MCF 10A (cell line): Measurements from ENCODE around the gene MIS18A. TPM values are rescaled to one million over a fixed set of nuclear protein-coding genes. Genes with fewer than 3 reads are reported as not detected.

Source experiments
- BruUV-seq: library from RNA; stranded (reverse); fragments of 400-500 nt; replicated peaks from 2 replicates; lab custom pipeline; 2021; lab: Mats Ljungman, UMichigan
- CTCF ChIA-PET: fragments of 300-600 bp; sonication (Branson Sonifier 250); formaldehyde crosslinking; extraction: SDS; loops from one replicate; lab custom pipeline; 2021; ENCODE audit warnings: antibody characterized with exemption, inconsistent platforms; lab: Yijun Ruan, JAX
- POLR2A ChIA-PET: fragments of 300-600, 350-650 bp; sonication (Branson Sonifier 250); formaldehyde crosslinking; extraction: SDS; loops from one replicate; lab custom pipeline; 2020; ENCODE audit warnings: antibody characterized with exemption, inconsistent platforms; lab: Yijun Ruan, JAX
- DNase-seq: peaks from one replicate; pipeline ENCODE4 v3.0.0-alpha.2; 2018; ENCODE audit not compliant: unreplicated experiment
- H3K27ac Mint-ChIP-seq: one replicate; pipeline ENCODE4 v1.8.0; 2022; ENCODE audit warnings: mild to moderate bottlenecking, low read depth, mixed read lengths; ENCODE audit not compliant: unreplicated experiment
- H3K27me3 Mint-ChIP-seq: one replicate; pipeline ENCODE4 v1.8.0; 2022; ENCODE audit warnings: mixed read lengths; ENCODE audit not compliant: insufficient read depth, unreplicated experiment
- H3K36me3 Mint-ChIP-seq: one replicate; pipeline ENCODE4 v1.8.0; 2022; ENCODE audit warnings: mild to moderate bottlenecking, moderate library complexity, mixed read lengths; ENCODE audit not compliant: insufficient read depth, unreplicated experiment
- H3K4me1 Mint-ChIP-seq: one replicate; pipeline ENCODE4 v1.8.0; 2022; ENCODE audit warnings: mixed read lengths; ENCODE audit not compliant: insufficient read depth, unreplicated experiment
- H3K4me3 Mint-ChIP-seq: one replicate; pipeline ENCODE4 v1.8.0; 2022; ENCODE audit warnings: mild to moderate bottlenecking, moderate library complexity, mixed read lengths; ENCODE audit not compliant: unreplicated experiment
- H3K9me3 Mint-ChIP-seq: one replicate; pipeline ENCODE4 v1.8.0; 2022; ENCODE audit warnings: mixed read lengths; ENCODE audit not compliant: unreplicated experiment
- CTCF ChIP-seq: fragments of 200-600 bp; IDR thresholded peaks from one replicate; pipeline ENCODE4 v1.8.0; 2022; ENCODE audit warnings: antibody characterized with exemption, mild to moderate bottlenecking; ENCODE audit not compliant: unreplicated experiment
- intact Hi-C: fragments of 100-400 bp; cut with micrococcal nuclease; formaldehyde crosslinking; loops from 2 replicates; pipeline ENCODE4 v1.14.1; 2022
- total RNA-seq: library from RNA; stranded (reverse); gene quantifications from 2 replicates; pipeline ENCODE4 v1.2.3, GENCODE V29; 2022

Gene MIS18A
- total RNA-seq, 1 experiment from 2014 or later: 14.0 TPM

- no peaks in the 10 kb centered on the region for H3K36me3 Mint-ChIP-seq
- H3K9me3 Mint-ChIP-seq: no peaks in the 10 kb centered on the region
- ChIA-PET CTCF (interaction anchor here (1.0 to 1.8 kb wide), 4 partner anchors 9 to 462 kb away, joined by 3 to 12 read pairs (median 4); no protein-coding TSS in a partner anchor), POLR2A (interaction anchor here (0.5 to 1.5 kb wide), 2 partner anchors 9 to 93 kb away, joined by 3 to 5 read pairs; no protein-coding TSS in a partner anchor)
- no TSS peak for BruUV-seq
- H3K27me3 Mint-ChIP-seq: peaks cover 88% of the 10 kb centered on the region
- no peak overlapping the region for H3K27ac Mint-ChIP-seq
- DNase-seq: no peak
- no peak overlapping the region for H3K4me3 Mint-ChIP-seq
- intact Hi-C loops: no loop called here
- no peak for TF ChIP-seq CTCF
- no peaks in the 10 kb centered on the region for H3K4me1 Mint-ChIP-seq
Observed at GRCh38 chr21:32248571-32249461, 30.0 kb downstream of the MIS18A start.

DNA sequence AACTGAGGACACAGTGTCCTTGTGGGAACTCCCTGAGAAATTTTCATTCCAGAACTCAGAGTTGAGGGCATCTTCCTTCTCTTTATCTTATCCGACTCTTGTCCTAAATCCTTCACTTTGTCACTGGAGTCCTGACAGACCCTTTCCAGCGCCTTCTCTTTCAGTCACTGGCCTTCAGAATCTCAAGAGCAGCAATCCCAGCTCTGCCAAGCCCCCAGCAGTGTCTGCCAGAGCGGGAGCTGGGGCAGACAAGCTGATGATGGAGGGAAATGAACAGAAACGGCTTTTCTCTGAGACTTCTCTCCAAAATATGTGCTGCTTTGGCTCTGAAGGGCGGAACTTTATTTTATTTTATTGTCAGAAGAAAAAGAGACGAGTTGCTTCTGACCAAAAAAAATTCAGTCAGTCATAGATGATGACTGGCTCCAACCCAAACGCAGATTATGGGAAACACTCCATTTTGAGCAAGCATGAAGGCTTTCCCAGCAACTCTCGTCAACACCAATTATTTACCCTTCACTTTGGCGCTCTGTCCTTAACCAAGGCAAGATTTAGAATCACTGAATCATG, 32.2 kb downstream of the MIS18A start:
- Mint-ChIP-seq H3K27me3 (peaks cover 91% of the 10 kb centered on the region), H3K4me1 (no peaks in the 10 kb centered on the region), H3K27ac (no peak overlapping the region), H3K4me3 (no peak overlapping the region), H3K9me3 (no peaks in the 10 kb centered on the region), H3K36me3 (no peaks in the 10 kb centered on the region)
- no TSS peak for BruUV-seq
- CTCF ChIA-PET: no interaction called here
- intact Hi-C loops: no loop called here
- POLR2A ChIA-PET: no interaction called here
- no peak for TF ChIP-seq CTCF
- no peak for DNase-seq

- no TSS peak for BruUV-seq
- POLR2A ChIA-PET: no interaction called here
- Mint-ChIP-seq H3K27ac (no peak overlapping the region), H3K9me3 (no peaks in the 10 kb centered on the region), H3K27me3 (peaks cover 84% of the 10 kb centered on the region), H3K36me3 (no peaks in the 10 kb centered on the region), H3K4me3 (no peak overlapping the region), H3K4me1 (no peaks in the 10 kb centered on the region)
- intact Hi-C loops: no loop called here
- CTCF ChIA-PET: interaction anchor here (1.1 kb wide), 1 partner anchor 460 kb away, joined by 3 read pairs; no protein-coding TSS in a partner anchor
- TF ChIP-seq CTCF: no peak
- no peak for DNase-seq
Observed at GRCh38 chr21:32245971-32246370, 32.9 kb downstream of the MIS18A start.
